Activated CD8-positive, alpha-beta memory T cell treated with anti-CD3 and anti-CD28 coated beads, Interleukin-2, amount 50 U/mL, for 1 hour (primary cell): Measurements from ENCODE around the gene PRUNE2.

Source experiments
- DNase-seq: peaks from one replicate; pipeline ENCODE4 v3.0.0-alpha.2; 2020; ENCODE audit errors: extremely low read depth

Gene PRUNE2

GRCh38 chr9:76898786-76899185 is 7.1 kb downstream of the PRUNE2 start:
- DNase-seq, result no peak

DNA sequence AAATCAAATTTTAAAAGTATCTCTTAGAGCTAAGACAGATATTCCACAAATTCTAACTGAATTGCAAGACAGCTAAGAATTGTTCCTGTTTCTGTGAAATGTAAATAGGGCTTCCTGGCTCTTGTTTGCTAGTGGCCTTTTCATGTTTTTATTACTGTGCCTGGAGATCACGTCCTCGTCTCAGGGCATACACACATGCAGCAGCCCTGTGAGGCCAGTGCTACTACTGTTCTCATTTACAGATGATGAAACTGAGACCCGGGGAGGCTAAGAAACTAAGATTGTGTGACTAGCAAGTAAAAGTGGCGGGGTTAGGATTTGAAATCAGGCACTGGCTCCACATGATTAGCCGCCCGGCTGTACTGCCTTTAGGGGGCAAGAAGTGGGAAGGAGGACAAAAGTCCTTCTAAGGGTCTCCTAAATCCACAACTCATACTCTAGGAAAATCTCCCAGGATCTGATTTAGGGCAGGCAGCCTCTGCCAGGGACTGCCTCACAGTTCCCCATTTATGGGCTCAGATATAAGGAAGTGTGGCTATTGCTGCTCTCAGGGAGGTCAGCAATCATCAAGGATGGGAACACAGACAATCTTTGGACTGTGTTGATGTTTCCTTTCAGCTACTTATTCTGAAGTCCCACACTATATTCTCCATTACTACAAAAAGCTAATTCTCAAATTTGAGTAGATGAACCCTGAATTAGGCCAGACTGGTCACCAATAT is 7.9 kb downstream of the PRUNE2 start:
- no peak for DNase-seq

DNA sequence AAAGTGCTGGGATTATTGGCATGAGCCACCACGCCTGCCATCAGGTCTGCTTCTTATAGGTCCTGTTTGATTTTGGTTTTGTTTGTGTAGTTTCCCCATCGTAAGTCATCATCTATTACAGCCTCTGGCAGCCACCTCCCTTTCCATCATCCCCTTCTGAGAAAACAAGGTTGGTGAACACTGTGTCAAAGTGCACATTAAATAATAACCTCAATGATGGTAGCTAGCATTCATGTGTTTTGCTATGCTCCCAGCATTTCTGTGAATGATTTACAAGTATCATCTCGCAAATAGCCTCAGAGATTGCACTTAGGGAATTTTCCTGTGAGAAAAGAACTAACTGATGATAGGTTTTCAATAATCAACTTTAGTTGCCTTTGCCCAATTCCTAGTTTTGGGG is 9.9 kb downstream of the PRUNE2 start:
- DNase-seq, result no peak

- DNase-seq, result no peak
Observed at GRCh38 chr9:76895186-76895585, 10.7 kb downstream of the PRUNE2 start.

DNA sequence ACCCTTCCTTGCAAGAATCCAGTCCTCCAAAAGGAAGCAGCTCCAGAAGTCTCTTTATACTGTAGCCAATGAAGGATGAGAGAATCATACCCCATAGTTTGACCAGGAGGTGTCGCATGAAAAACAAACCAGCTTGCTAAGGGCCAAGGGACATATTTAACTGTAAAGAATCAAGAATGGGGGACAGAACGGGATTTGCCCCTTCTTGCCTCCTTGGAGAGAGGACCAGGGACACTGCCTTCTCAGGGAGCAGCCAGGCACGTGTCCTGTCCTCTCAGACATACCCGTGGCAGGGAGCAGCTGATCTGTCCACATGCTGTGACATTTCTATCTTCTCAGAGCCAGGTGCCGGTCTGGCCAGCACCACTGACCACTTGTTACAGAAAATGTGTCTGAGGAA is 11.7 kb downstream of the PRUNE2 start:
- DNase-seq, result no peak

DNA sequence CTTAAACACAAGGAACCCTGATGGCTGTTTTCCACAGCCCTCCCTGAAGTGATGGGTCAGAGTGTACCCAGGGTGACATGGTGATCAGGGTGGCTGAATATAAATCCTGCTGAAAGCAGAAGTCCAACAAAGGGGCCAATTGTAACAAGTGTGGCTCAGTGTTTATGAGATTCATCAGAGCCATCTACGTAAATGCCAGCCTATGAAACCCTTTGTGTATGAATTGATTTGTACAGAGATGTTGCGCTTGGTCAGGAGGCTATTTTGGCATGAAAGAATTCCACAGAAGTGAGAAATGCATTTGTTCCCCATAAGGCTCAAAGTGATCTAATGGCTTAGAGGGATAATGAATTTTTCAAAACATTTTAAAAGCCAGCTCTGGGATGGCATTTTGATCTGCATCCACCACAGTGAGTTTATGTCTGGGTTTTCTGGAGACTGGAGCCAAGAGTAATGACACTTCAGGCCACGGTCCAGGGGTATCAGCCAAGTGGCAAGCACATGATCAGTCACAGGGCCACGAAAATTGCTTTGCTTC is 12.4 kb downstream of the PRUNE2 start:
- no peak for DNase-seq

- no peak for DNase-seq
Observed at GRCh38 chr9:76891874-76892273, 14.0 kb downstream of the PRUNE2 start.

DNA sequence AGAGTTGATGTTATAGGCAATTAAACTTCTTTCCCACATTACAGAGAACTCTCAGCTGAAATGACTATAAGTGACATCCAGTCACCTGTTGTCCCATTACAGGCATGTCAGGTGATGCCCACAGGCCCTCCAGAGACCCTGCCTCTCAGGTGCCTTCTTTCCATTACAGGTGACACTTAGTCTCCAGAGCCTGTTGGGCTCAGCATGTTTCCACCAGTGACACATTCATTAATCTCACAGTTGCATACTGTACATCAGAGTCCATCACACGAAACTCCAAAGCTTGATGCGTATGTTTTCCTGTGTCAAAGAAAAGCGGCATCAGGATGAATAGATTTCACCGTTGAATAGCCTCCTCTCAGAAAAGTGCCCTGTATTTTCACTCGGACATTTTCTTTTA is 14.6 kb downstream of the PRUNE2 start:
- no peak for DNase-seq

DNA sequence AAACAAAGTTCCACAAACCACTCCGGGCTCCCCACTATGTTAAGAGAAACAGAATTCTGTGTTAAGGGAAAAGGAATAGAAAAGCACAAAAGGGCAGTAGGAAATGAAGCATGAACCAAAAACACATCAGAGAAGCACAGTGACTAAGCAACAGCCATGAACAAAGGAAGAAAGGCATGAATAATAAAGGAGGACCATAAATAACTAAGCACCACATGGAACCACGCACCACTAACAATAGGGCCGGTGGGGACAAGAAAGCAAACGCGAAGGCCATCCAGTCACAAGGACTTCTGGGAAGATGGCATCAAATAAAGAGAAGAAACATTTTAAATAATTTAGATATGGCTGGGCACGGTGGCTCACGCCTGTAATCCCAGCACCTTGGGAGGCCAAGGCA is 18.0 kb downstream of the PRUNE2 start:
- no peak for DNase-seq

GRCh38 chr9:76887003-76887821 is 18.7 kb downstream of the PRUNE2 start:
- DNase-seq, result no peak

GRCh38 chr9:76886318-76886717 is 19.6 kb downstream of the PRUNE2 start:
- no peak for DNase-seq

- DNase-seq, result no peak
Observed at GRCh38 chr9:76884823-76885222, 21.1 kb downstream of the PRUNE2 start.

DNA sequence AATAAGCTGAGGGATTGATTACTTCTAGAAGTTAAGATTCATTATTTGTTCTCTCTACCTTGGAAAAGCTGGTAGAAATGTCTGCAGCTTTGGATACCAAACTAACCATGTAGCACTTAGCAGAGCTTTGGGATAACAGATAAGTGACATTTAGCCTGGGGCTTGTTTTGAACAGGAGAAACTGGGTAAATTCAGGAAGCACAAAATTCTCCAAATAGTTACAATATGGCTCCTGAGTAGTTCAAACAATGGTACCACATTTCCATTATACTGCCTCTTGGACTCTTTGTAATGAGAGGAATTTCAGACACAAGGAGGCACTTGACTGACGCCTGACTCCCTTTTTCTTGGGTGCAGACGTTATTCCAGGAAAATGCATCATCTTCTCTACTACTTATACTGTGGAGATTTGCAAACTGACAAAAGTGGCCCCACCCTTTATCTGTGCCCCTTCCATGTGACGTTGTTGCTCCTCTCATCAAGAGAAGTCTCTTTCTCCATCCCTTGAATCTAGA is 22.5 kb downstream of the PRUNE2 start:
- DNase-seq, result no peak

DNA sequence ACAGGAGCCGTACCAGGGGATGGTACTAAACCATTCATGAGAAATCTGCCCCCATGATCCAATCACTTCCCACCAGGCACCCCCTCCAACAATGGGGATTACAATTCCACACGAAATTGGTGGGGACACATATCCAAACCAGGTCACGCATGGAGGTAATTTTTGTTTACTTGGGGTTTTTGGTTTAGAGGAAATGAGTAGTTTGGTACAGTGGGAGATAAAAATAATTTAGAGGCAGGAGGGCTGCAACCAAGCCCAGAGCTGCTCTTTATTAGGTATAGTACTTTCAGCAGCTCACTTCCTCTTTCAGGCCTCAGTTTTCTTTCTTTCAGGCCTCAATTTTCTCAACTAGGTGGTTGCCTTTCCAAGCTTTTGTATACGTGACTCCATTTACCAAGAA is 23.2 kb downstream of the PRUNE2 start:
- no peak for DNase-seq

DNA sequence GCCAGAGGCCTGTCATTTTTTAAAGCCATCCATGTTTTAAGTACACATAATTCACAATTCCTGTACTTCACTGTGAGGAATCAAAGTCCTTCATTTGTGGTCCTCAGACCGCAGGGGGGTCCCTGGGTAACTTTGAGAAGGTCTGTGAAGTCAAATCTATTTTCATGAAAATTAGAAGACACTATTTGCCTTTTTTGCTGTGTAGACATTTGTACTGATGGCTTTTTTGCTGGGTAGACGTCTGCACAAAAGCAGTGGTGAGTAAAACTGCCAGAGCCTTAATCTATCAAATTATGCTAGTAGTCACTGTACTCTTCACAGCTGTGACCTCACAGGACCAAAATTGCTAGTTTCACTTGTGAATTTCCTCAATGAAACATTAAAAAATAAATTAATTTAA is 25.7 kb downstream of the PRUNE2 start:
- DNase-seq, result no peak

DNA sequence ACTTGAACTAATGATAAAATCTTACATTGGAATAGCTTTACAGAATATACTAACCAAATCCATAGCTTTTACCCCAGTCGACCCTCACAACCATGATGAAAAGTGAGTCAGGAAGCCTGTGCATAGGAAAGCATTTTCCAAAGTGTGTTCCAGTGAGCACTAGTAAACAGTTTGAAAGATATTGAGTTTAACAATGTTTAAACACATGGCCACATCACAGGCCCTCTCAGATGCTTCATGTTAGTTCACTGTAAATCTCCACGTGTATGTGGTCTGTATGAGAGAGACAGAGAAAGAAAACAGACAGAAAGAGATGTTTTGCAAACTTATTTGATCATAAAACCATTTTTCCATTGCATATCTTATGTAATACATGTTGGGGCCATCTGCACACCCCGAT is 27.0 kb downstream of the PRUNE2 start:
- DNase-seq, result no peak

DNA sequence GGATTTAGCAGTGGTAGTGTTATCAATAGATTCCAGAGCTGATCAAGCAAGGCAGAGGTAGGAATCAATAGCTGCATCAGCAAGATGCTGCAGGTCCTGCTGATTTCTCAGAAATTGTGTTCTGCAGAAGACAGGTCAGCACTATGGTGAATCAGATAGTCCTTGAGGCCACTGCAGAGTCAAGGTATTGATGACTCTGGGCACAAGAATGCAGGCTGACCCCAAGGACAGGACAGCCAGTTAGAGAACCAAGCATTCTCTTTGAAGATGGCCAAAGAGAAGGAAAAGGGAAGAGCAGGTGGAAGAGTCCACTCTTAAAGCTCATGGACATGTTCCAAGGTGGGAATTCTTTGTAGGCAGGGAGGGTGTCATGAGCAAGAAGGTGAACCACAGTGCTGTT is 28.0 kb downstream of the PRUNE2 start:
- no peak for DNase-seq

DNA sequence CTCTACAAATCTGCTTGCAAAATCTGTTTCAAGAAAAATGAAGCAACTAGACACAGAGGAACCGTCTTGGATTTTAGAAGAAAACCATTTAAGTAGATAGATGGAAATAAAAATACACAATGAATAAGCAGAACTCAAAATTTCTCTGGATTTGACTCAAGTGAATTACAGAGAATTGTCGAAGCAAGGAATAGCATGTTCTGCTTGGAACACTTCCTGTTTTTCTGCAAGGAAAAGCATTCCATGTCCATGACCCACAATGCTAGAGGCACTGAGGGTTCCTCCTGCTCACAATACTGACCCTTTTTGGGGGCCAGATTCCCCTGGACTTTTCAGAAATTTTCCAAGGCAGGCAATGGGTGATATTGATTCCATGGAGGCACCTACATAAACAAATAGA is 29.8 kb downstream of the PRUNE2 start:
- DNase-seq, result no peak

GRCh38 chr9:76873821-76874220 is 32.1 kb downstream of the PRUNE2 start:
- no peak for DNase-seq

DNA sequence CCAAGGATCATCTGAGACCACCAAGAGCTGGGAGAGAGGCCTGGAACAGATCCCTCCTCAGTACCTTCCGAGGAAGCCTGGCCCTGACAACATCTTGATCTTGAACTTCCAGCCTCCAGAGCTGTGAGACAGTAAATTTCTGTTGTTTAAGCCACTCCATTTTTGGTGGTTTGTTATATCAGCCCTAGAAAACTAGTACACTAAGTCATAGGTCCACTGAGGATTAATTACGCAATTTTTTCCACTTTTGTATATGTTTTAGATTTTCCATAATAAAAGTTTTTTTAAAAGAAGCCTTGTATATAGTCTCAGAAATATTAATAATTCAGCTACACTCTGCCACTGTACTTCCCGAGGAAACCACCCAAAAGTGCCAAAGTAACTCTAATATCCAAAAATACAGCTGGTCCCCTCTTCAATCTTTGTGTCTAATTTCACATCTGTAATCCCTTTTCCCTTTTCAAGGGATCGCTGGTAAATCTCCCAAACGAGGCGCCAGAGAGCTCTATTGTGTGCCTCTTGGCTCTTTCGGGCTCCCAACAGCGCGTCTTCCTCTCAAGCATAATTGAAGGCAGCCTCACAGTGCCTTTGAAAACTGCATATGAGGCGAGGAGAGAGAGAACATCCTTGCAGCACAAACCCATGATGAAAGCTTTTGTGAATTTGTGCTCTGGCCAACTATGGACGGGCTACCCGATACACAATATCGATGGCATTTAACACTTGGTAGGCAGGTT is 32.7 kb downstream of the PRUNE2 start:
- DNase-seq, result no peak

DNA sequence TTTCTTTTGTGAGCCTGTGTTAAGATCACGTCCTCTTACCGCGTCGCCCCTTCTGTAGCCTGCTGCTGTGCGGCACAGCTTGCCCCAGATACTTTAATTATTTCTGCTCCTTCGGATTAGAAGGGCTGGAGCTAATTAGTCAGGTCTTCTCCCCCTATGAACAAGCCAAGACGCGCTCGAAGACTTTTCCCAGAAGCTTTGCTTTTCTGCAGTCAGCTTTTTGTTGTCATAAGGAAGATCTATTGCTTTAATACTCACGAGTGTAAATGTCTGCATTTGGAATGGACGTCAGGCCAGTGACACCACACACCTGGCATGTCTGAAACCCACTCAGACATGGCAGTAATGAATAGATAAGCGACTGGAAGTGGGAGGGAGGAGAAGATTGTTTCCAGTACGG is 37.0 kb downstream of the PRUNE2 start:
- DNase-seq, result no peak

DNA sequence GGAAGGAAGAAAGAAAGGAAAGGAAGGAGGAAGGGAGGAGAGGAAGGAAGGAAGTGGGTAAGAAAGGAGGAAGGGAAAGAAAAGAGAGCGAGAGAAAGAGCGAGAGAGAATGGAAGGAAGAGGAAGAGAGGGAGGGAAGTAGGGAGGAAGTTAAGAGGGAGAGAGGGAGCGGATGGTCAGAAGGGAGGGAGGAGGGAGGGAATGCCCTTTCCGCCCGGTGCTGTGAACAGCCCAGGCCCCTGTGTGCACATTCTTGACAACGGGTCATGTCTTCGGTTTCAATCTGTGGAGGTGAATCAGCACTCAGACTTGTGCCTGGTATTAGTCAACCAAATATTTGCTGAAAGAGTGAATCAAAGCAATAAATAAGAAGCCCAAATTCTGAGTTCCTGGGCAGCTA is 39.2 kb downstream of the PRUNE2 start:
- no peak for DNase-seq
